ENCODE results near the gene UQCR11. TPM values are rescaled to one million over a fixed set of nuclear protein-coding genes. Genes with fewer than 3 reads are reported as not detected.

UQCR11 gene
- total and polyA plus RNA-seq, 2 of the 4 experiments (the other 2 are of a cell fraction), result 29.2 to 177 TPM

DNA sequence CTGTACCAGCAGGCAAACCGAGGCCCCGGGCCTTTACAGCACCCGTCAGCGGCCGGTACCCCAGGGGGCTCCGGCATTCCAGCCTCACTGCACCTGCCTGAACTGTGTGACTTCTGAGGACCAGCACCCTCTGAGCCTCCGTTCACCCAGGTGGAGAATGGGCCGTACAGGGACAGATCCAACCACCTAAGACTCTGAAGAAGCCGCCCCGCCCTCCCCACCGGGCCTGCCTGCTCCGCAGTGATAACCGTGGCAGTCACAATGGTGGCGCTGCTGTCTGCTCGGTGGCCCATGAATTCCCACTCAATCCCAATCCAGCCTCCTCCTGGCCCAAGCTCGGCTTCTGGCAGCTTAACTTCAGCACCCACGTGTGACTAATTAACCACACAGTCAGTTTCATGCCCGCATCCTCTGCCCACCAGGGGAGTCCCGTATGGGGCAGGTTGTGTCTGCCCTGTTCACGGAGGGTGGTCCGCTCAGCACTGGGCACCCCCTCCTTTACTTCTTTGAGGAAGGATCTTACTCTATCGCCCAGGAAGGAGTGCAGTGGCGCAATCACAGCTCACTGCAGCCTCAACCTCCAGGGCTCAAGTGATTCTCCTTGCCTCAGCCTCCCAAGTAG is 43.8 kb upstream of the UQCR11 start:
- Histone ChIP-seq H3K4ac (ENCODE audit: low read depth, low read length) (no peak overlapping the region), H3K9me1 (ENCODE audit: insufficient read depth, low read length) (no peaks in the 10 kb centered on the region), H3K4me2 (ENCODE audit: low read depth, low read length) (no peak overlapping the region), H3K9me3 (ENCODE audit: control insufficient read depth, insufficient read depth, low read length) (no peaks in the 10 kb centered on the region), H3K56ac (ENCODE audit: extremely low read depth, insufficient read depth, low read length) (no peak overlapping the region), H2BK20ac (ENCODE audit: low read depth, low read length) (no peak overlapping the region; the same call in 1 of the 2 replicates), H4K8ac (ENCODE audit: low read depth in 2 of 2, low read length in 2 of 2) (no peak overlapping the region), H2BK120ac (ENCODE audit: low read depth, low read length) (no peak overlapping the region), H3K4me3 (ENCODE audit: insufficient read depth, low read depth, low read length) (no peak overlapping the region), H3K36me3 (ENCODE audit: control insufficient read depth, insufficient read depth, low read length) (peaks cover 34% of the 10 kb centered on the region; the same call in 1 of the 2 replicates), H2BK5ac (ENCODE audit: low read depth, low read length, poor library complexity, severe bottlenecking) (no peak overlapping the region), H3K79me1 (ENCODE audit: low read depth in 1 of 2, low read length in 2 of 2) (peaks cover 20 to 68% of the 10 kb centered on the region in 2 experiments), H2AK9ac (replicated peaks; ENCODE audit: low read depth, low read length, poor library complexity) (peak overlapping the region; percentile 42), H3K23ac (ENCODE audit: low read depth, low read length) (no peak overlapping the region; the same call in 1 of the 2 replicates), H3K27me3 (ENCODE audit: control insufficient read depth, insufficient read depth, low read length) (no peaks in the 10 kb centered on the region), H3K18ac (ENCODE audit: low read depth, low read length) (no peak overlapping the region), H4K91ac (ENCODE audit: insufficient read depth, low read depth, low read length) (no peak overlapping the region), H3K27ac (ENCODE audit: insufficient read depth, low read length) (no peak overlapping the region), H2AK5ac (ENCODE audit: low read depth, low read length) (no peak overlapping the region), H4K20me1 (ENCODE audit: insufficient read depth, low read length) (peaks cover 47% of the 10 kb centered on the region), H3K4me1 (ENCODE audit: control insufficient read depth, insufficient read depth, low read length) (peaks cover 3% of the 10 kb centered on the region; the same call in 1 of the 2 replicates), H4K5ac (ENCODE audit: low read depth, low read length) (no peak overlapping the region), H3K14ac (replicated peaks; ENCODE audit: low read depth, low read length) (no peak overlapping the region), H3K9ac (ENCODE audit: low read depth, low read length) (no peak overlapping the region), H2BK15ac (ENCODE audit: low read depth, low read length) (no peak overlapping the region), H2AFZ (replicated peaks; ENCODE audit: low read length, poor library complexity) (no peak overlapping the region)
- intact Hi-C loops (cut with micrococcal nuclease) (no loop called here), dilution Hi-C loops (cut with HindIII; ENCODE audit: low sequenced_read_pairs, unreplicated experiment) (no loop called here), in situ Hi-C loops (cut with MboI; ENCODE audit: low sequenced_read_pairs) (no loop called here)
- DNase-seq (no peak), ATAC-seq (ENCODE audit: low read depth) (no peak)
- POLR2A ChIA-PET (ENCODE audit: unreplicated experiment), result no interaction called here
- TF ChIP-seq SMC3 (IDR thresholded peaks at IDR 0.05; ENCODE audit: low read depth, low read length), result no peak
- TF ChIP-seq FOS (IDR thresholded peaks at IDR 0.05; ENCODE audit: low read depth, low read length), result no peak
- TF ChIP-seq CEBPB (IDR thresholded peaks at IDR 0.05; ENCODE audit: low read depth, low read length), result peak; percentile 25; the same call in 1 of the 2 replicates
- no peak for TF ChIP-seq BHLHE40 (IDR thresholded peaks at IDR 0.05; ENCODE audit: low read depth, low read length)
- no peak for TF ChIP-seq NFE2L2 (IDR thresholded peaks at IDR 0.05; ENCODE audit: low read depth, low read length)
- WGBS, 2 experiments (ENCODE audit: extremely low coverage in 2 of 2, insufficient read length in 1 of 2), result 92% methylated on average over 13 of the region's 23 CpGs; no CpG with 5 or more reads in 1 of the 2 experiments
- no TSS peak for BruUV-seq (replicated peaks)
- CTCF ChIA-PET, result interaction anchor here (1.1 kb wide), 1 partner anchor 103 kb away, joined by 3 read pairs; no protein-coding TSS in a partner anchor

Data from IMR-90 (cell line).